GM12878 (cell line): ENCODE measurements around the gene FOXD1.

Experiments used
- CHD1 ChIP-seq: IDR thresholded peaks from 2 replicates; pipeline ENCODE4 v1.6.1; 2012; ENCODE audit warnings: low read depth, low read length, improper control_type of control experiment
- DPF2 ChIP-seq: fragments of 450-650 bp; IDR thresholded peaks from 2 replicates; pipeline ENCODE4 v1.6.1; 2017; ENCODE audit warnings: mild to moderate bottlenecking
- EZH2 ChIP-seq: IDR thresholded peaks from 2 replicates; pipeline ENCODE4 v1.6.1; 2012; ENCODE audit warnings: low read depth, mild to moderate bottlenecking, control low read depth, inconsistent platforms, low read length, borderline replicate concordance; ENCODE audit not compliant: control insufficient read depth
- MEF2A ChIP-seq: IDR thresholded peaks from 2 replicates; pipeline ENCODE4 v1.6.1; 2011; ENCODE audit warnings: low read depth, mild to moderate bottlenecking, low read length, moderate library complexity; ENCODE audit not compliant: insufficient read depth
- NFYA ChIP-seq: IDR thresholded peaks from 2 replicates; pipeline ENCODE4 v1.6.1; 2011; ENCODE audit warnings: low read depth, mild to moderate bottlenecking, low read length, improper control_type of control experiment, borderline replicate concordance
- TF ChIP-seq, protein P1 (sequence below): fragments of 450-650 bp; IDR thresholded peaks from 2 replicates; pipeline ENCODE4 v1.6.1; 2016; ENCODE audit warnings: mild to moderate bottlenecking, moderate library complexity, borderline replicate concordance
- TF ChIP-seq, protein P2 (sequence below): fragments of 450-650 bp; formaldehyde crosslinking; IDR thresholded peaks from 2 replicates; pipeline ENCODE4 v1.5.0; 2022; ENCODE audit warnings: mild to moderate bottlenecking, missing genetic modification characterization

DNA sequence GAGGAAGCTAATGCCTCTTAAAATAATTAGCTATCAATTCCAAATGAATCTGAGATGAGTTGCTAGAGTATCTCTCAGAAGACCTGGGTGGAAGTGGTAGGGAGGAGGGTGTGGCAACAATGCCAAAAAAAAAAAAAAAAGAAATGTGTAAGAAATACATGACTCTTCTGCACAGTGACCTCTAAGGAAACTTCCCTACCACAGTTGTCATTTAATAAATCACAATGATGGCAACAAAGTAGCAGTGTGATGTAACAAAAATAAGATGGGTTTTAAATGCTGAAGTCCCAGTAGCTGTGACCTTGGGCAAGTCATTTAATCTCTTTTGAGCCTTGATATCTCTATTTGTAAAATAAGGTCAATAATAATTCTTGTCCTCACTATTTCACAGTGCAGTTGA is 7.2 kb downstream of the FOXD1 start:
- TF ChIP-seq, protein P1, sequence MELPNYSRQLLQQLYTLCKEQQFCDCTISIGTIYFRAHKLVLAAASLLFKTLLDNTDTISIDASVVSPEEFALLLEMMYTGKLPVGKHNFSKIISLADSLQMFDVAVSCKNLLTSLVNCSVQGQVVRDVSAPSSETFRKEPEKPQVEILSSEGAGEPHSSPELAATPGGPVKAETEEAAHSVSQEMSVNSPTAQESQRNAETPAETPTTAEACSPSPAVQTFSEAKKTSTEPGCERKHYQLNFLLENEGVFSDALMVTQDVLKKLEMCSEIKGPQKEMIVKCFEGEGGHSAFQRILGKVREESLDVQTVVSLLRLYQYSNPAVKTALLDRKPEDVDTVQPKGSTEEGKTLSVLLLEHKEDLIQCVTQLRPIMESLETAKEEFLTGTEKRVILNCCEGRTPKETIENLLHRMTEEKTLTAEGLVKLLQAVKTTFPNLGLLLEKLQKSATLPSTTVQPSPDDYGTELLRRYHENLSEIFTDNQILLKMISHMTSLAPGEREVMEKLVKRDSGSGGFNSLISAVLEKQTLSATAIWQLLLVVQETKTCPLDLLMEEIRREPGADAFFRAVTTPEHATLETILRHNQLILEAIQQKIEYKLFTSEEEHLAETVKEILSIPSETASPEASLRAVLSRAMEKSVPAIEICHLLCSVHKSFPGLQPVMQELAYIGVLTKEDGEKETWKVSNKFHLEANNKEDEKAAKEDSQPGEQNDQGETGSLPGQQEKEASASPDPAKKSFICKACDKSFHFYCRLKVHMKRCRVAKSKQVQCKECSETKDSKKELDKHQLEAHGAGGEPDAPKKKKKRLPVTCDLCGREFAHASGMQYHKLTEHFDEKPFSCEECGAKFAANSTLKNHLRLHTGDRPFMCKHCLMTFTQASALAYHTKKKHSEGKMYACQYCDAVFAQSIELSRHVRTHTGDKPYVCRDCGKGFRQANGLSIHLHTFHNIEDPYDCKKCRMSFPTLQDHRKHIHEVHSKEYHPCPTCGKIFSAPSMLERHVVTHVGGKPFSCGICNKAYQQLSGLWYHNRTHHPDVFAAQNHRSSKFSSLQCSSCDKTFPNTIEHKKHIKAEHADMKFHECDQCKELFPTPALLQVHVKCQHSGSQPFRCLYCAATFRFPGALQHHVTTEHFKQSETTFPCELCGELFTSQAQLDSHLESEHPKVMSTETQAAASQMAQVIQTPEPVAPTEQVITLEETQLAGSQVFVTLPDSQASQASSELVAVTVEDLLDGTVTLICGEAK = no peak
- TF ChIP-seq EZH2 = no peak
- no peak for TF ChIP-seq CHD1
- no peak for TF ChIP-seq NFYA
- TF ChIP-seq MEF2A = no peak
- no peak for TF ChIP-seq DPF2
- TF ChIP-seq, protein P2, sequence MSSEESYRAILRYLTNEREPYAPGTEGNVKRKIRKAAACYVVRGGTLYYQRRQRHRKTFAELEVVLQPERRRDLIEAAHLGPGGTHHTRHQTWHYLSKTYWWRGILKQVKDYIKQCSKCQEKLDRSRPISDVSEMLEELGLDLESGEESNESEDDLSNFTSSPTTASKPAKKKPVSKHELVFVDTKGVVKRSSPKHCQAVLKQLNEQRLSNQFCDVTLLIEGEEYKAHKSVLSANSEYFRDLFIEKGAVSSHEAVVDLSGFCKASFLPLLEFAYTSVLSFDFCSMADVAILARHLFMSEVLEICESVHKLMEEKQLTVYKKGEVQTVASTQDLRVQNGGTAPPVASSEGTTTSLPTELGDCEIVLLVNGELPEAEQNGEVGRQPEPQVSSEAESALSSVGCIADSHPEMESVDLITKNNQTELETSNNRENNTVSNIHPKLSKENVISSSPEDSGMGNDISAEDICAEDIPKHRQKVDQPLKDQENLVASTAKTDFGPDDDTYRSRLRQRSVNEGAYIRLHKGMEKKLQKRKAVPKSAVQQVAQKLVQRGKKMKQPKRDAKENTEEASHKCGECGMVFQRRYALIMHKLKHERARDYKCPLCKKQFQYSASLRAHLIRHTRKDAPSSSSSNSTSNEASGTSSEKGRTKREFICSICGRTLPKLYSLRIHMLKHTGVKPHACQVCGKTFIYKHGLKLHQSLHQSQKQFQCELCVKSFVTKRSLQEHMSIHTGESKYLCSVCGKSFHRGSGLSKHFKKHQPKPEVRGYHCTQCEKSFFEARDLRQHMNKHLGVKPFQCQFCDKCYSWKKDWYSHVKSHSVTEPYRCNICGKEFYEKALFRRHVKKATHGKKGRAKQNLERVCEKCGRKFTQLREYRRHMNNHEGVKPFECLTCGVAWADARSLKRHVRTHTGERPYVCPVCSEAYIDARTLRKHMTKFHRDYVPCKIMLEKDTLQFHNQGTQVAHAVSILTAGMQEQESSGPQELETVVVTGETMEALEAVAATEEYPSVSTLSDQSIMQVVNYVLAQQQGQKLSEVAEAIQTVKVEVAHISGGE = no peak
